ENCODE data around the gene DHRSX. TPM values are rescaled to one million over a fixed set of nuclear protein-coding genes. Genes with fewer than 3 reads are reported as not detected.

DHRSX gene
- total and polyA plus RNA-seq, 9 of the 15 experiments (the other 6 are each of a cell fraction or from before 2014, with no cell fraction given) = 0.59 to 11.0 (median 6.2) TPM

DNA sequence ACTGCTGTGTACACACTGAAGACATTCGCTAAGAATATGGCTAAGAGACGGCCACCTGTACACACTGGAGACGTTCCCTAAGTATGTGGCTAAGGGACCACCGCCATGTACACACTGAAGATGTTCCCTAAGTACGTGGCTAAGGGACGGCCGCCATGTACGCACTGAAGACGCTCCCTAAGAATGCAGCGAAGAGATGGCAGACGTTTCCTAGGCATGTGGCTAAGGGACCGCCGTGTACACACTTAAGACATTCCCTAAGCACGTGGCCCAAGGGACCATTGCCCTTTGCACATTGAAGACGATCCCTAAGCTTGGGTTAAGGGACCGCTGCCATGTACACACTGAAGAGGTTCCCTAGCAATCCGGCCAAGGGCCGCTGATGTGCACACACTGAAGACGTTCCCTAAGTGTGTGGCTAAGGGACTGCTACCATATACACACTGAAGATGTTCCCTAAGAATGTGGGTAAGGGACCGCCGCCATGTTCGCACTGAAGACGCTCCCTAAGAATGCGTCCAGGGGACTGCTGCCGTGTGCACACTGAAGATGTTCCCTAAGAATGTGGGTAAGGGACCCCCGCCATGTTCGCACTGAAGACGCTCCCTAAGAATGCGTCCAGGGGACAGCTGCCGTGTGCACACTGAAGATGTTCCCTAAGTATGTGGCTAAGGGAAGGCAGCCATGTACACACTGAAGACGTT, 36.7 kb downstream of the DHRSX start (continued):
- TF ChIP-seq ZNF24 (IDR thresholded peaks at IDR 0.05) (peak; percentile 57; the same call in 1 of the 2 replicates), STAT5A (IDR thresholded peaks at IDR 0.05; ENCODE audit: borderline replicate concordance, low read length) (0 out of 2 replicates have a peak, but pooled peaks have one; percentile 13), POLR2H (tag; IDR thresholded peaks at IDR 0.05; ENCODE audit: low read depth) (no peak), PHB2 (IDR thresholded peaks at IDR 0.05; ENCODE audit: low read depth) (no peak), NFE2 (IDR thresholded peaks at IDR 0.05; ENCODE audit: low read depth) (no peak), ZNF146 (CRISPR knock-in tag; IDR thresholded peaks at IDR 0.05; ENCODE audit: unreplicated experiment) (no peak), RAD21 (CRISPR knock-in tag; conservative IDR thresholded peaks at IDR 0.05 in 1 of 2, IDR thresholded peaks at IDR 0.05 in 1 of 2) (peak in 1 of 2 experiments; percentile 45; a peak in 2 of 4 replicates), ZBTB1 (CRISPR knock-in tag; IDR thresholded peaks at IDR 0.05; ENCODE audit: borderline replicate concordance, low read depth) (no peak), MBD2 (IDR thresholded peaks at IDR 0.05; ENCODE audit: borderline replicate concordance, low read depth) (no peak), RBM17 (IDR thresholded peaks at IDR 0.05; ENCODE audit: borderline replicate concordance, low read depth, low read length) (no peak), PHF21A (IDR thresholded peaks at IDR 0.05; ENCODE audit: borderline replicate concordance, low read depth) (no peak), POLR2AphosphoS2 (IDR thresholded peaks at IDR 0.05; ENCODE audit: low read length) (no peak), IRF2 (CRISPR knock-in tag; IDR thresholded peaks at IDR 0.05) (no peak), FUS (optimal IDR thresholded peaks at IDR 0.05; ENCODE audit: low read depth, low read length) (no peak), ARNT (IDR thresholded peaks at IDR 0.05) (peak; percentile 75 to 78), ZNF253 (CRISPR knock-in tag; conservative IDR thresholded peaks at IDR 0.05) (no peak)
- TF ChIP-seq, protein P1, sequence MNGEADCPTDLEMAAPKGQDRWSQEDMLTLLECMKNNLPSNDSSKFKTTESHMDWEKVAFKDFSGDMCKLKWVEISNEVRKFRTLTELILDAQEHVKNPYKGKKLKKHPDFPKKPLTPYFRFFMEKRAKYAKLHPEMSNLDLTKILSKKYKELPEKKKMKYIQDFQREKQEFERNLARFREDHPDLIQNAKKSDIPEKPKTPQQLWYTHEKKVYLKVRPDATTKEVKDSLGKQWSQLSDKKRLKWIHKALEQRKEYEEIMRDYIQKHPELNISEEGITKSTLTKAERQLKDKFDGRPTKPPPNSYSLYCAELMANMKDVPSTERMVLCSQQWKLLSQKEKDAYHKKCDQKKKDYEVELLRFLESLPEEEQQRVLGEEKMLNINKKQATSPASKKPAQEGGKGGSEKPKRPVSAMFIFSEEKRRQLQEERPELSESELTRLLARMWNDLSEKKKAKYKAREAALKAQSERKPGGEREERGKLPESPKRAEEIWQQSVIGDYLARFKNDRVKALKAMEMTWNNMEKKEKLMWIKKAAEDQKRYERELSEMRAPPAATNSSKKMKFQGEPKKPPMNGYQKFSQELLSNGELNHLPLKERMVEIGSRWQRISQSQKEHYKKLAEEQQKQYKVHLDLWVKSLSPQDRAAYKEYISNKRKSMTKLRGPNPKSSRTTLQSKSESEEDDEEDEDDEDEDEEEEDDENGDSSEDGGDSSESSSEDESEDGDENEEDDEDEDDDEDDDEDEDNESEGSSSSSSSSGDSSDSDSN (IDR thresholded peaks at IDR 0.05; ENCODE audit: borderline replicate concordance in 1 of 2, low read depth in 2 of 2, low read length in 2 of 2) = no peak
- TF ChIP-seq, protein P2, sequence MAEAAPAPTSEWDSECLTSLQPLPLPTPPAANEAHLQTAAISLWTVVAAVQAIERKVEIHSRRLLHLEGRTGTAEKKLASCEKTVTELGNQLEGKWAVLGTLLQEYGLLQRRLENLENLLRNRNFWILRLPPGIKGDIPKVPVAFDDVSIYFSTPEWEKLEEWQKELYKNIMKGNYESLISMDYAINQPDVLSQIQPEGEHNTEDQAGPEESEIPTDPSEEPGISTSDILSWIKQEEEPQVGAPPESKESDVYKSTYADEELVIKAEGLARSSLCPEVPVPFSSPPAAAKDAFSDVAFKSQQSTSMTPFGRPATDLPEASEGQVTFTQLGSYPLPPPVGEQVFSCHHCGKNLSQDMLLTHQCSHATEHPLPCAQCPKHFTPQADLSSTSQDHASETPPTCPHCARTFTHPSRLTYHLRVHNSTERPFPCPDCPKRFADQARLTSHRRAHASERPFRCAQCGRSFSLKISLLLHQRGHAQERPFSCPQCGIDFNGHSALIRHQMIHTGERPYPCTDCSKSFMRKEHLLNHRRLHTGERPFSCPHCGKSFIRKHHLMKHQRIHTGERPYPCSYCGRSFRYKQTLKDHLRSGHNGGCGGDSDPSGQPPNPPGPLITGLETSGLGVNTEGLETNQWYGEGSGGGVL (CRISPR knock-in tag; IDR thresholded peaks at IDR 0.05) = no peak
- TF ChIP-seq, protein P3, sequence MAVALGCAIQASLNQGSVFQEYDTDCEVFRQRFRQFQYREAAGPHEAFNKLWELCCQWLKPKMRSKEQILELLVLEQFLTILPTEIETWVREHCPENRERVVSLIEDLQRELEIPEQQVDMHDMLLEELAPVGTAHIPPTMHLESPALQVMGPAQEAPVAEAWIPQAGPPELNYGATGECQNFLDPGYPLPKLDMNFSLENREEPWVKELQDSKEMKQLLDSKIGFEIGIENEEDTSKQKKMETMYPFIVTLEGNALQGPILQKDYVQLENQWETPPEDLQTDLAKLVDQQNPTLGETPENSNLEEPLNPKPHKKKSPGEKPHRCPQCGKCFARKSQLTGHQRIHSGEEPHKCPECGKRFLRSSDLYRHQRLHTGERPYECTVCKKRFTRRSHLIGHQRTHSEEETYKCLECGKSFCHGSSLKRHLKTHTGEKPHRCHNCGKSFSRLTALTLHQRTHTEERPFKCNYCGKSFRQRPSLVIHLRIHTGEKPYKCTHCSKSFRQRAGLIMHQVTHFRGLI (CRISPR knock-in tag; IDR thresholded peaks at IDR 0.05) = no peak
- TF ChIP-seq, protein P4, sequence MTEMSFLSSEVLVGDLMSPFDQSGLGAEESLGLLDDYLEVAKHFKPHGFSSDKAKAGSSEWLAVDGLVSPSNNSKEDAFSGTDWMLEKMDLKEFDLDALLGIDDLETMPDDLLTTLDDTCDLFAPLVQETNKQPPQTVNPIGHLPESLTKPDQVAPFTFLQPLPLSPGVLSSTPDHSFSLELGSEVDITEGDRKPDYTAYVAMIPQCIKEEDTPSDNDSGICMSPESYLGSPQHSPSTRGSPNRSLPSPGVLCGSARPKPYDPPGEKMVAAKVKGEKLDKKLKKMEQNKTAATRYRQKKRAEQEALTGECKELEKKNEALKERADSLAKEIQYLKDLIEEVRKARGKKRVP (CRISPR knock-in tag; IDR thresholded peaks at IDR 0.05) = no peak
- TF ChIP-seq, protein P5, sequence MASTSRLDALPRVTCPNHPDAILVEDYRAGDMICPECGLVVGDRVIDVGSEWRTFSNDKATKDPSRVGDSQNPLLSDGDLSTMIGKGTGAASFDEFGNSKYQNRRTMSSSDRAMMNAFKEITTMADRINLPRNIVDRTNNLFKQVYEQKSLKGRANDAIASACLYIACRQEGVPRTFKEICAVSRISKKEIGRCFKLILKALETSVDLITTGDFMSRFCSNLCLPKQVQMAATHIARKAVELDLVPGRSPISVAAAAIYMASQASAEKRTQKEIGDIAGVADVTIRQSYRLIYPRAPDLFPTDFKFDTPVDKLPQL (IDR thresholded peaks at IDR 0.05; ENCODE audit: extremely low read depth, insufficient read length) = no peak
